Smooth muscle cell of bladder (primary cell): ENCODE data around the gene KCNE3. TPM values are rescaled to one million over a fixed set of nuclear protein-coding genes. Genes with fewer than 3 reads are reported as not detected.

Source experiments
- total RNA-seq: library from RNA; depleted of rRNA; stranded (reverse); fragments of >200 nt; gene quantifications from 2 replicates; pipeline ENCODE4 v1.2.3, GENCODE V29; 2014

KCNE3 gene
- total RNA-seq = 5.5 and 18.1 TPM in 2 replicates

GRCh38 chr11:74466916-74467885, at the start of gene KCNE3:
TSS of gene KCNE3 (minus strand) at chr11:74467549. CDS start at chr11:74457563, 9,986 bp downstream.

DNA sequence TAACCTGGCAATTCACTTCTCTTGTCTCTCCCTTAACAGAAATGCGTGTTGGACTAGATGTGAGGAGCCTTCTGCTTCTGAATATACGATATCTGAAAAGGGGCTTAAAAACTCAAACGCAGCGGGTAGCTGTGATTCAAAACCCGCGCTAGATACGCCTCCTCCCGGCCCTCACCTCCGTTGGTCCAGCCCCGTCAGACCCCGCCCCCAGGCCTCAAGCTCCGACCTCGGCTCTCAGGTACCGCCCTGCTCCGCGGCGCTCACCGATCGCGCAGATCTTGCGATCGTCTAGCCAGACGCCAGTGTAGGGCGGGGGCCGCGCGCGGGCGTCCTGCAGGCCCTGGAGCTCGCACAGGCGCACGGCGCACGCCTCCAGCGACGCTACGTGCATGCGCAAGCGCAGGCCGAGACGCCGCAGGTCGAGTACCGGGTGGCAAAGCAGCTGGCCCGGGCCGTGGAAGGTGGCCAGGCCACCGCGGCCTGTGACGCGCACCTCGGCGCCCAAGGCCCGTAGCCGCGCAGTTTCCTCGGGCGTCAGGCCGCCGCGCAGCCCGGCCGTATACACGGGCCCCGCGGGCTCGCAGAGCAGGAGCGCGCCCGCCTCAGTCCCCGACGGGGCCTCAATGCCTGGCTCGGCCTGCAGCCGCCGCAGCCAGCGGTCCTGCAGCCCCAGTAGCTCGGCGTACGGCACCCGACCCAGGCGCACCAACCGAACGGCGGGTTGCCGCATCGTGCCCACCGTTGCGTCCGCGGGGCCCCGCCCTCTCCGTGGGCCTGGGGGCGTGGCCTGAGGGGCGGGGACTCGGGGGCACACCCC, 25.8 kb upstream of the KCNE3 start, which contains the start of gene LIPT2:
Gene LIPT2 (minus strand): TSS at position 751 of the 817 bp plus-strand sequence. CDS start 21 bp downstream, at position 730.

Other genes with a start within 250 kb of the KCNE3 start
- gene P4HA3, start 155.9 kb downstream of the KCNE3 start, total RNA-seq = 20.8 and 35.9 TPM in 2 replicates
- gene PGM2L1, start 69.1 kb downstream of the KCNE3 start, total RNA-seq = 3.0 and 3.5 TPM in 2 replicates
- gene LIPT2, start 26.2 kb upstream of the KCNE3 start, total RNA-seq = 3.3 and 3.6 TPM in 2 replicates
- gene POLD3, start 125.0 kb upstream of the KCNE3 start, total RNA-seq = 9.7 and 9.8 TPM in 2 replicates